ENCODE results near the gene CUBN.

GRCh38 chr10:16811765-16812164 is 317.8 kb downstream of the CUBN start:
- TF ChIP-seq CTCF (conservative IDR thresholded peaks at IDR 0.05 in 1 of 2, IDR thresholded peaks at IDR 0.05 in 1 of 2; ENCODE audit: extremely low read depth in 1 of 2, insufficient read depth in 1 of 2, low read depth in 1 of 2, low read length in 2 of 2), result no peak
- no peak for TF ChIP-seq EZH2 (IDR thresholded peaks at IDR 0.05; ENCODE audit: borderline replicate concordance, low read length)

Data from mammary epithelial cell (primary cell).